Measurements from ENCODE around the gene PLK3.
A peak's percentile ranks its signal among the peaks of the same experiment; 100 is the strongest.
"Not testable (repeated sequence)": the region's sequence is repeated elsewhere in the genome, so short reads cannot be mapped to it uniquely, and the experiment has no call there.

Gene PLK3

DNA sequence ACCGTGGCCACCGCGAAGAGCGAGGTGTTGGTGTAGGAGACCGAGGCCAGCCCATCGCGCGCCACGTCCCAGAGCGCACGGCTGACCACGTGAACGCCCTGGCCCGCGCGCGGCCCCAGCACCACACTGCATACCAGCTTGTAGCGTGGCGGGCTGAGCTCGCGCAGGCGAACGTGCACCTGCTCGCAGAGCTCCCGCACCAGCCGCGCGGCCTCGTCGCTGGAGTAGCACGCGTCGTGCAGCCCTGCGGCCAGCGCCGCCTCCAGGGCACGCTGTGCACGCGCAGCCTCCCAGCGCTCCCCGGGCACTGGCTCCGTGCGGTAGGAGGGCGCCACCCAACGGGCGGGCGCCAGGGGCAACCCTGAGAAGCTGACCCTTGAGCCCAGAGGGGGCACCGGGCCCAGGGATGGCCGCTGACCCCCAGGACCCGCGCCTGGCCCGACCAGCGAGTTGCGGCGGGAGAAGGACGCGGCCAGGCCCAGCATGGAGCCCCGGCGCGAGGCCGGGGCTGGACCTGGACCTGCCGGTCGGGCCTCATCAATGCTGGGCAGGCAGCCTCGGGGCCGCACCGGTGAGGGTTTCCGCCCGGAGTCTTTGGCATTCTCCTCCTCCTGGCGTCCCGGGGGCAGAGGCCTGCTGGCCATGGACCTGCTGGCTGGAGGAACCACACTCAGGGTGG is 6.0 kb downstream of the PLK3 start:
- H3K27me3 ChIP-seq (replicated peaks; ENCODE audit: control insufficient read depth, insufficient read depth, low read length) = no peaks in the 10 kb centered on the region
- no peak overlapping the region for H3K4me3 ChIP-seq (ENCODE audit: low read length)
- no peak for DNase-seq (ENCODE audit: low read depth)
- H3K36me3 ChIP-seq (ENCODE audit: control insufficient read depth, insufficient read depth, low read length, severe bottlenecking) = peaks cover 32% of the 10 kb centered on the region
- no peaks in the 10 kb centered on the region for H3K9me3 ChIP-seq (ENCODE audit: control insufficient read depth, low read length)
- peak overlapping the region; percentile 93 for H3K9ac ChIP-seq (ENCODE audit: low read length)
- peaks cover 67% of the 10 kb centered on the region for H3K4me1 ChIP-seq (ENCODE audit: control insufficient read depth, insufficient read depth, low read length)

DNA sequence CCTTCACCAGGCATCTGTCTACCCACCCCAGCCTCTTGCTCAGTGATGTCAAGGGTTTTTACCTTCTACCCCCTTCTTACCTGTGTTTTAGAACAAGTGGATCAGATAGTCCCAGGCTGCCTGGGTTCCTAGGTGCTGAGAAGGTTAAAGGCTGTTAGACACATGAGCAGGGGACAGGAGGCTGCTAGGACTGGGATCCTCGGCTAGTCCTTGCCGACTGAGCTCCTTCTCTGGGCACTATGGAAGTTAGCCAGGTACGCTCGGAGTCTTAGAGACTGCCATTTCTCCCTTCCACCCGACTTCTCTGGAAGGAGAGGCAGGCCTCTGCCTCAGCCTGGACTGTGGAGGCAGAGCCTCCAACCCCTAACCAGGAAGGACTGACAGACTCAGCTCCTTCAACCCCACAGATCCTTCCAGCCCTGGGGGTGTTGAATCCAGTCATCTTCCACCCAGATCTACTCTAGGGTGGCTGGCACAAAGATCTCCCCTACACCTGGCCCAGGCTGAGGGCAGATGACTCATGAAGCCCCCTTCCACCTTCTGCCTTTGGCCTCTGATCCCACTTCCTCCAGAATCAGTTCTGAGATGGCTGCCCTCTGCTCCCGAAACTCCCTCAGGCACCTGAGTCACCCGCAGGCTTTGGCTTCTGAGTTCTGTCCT is 6.7 kb downstream of the PLK3 start, which contains the start of gene DYNLT4:
Gene DYNLT4, minus strand, starts transcription at position 648 of the 660 bp plus-strand sequence. CDS start 683 bp downstream, outside the sequence.
- Histone ChIP-seq H3K9me3 (ENCODE audit: control insufficient read depth, low read length) (no peaks in the 10 kb centered on the region), H3K4me1 (ENCODE audit: control insufficient read depth, insufficient read depth, low read length) (peaks cover 72% of the 10 kb centered on the region), H3K4me3 (ENCODE audit: low read length) (peak within 1 kb of the TSS; percentile 66), H3K36me3 (ENCODE audit: control insufficient read depth, insufficient read depth, low read length, severe bottlenecking) (peaks cover 32% of the 10 kb centered on the region), H3K27me3 (replicated peaks; ENCODE audit: control insufficient read depth, insufficient read depth, low read length) (no peaks in the 10 kb centered on the region), H3K9ac (ENCODE audit: low read length) (peak within 1 kb of the TSS; percentile 93)
- no peak for DNase-seq (ENCODE audit: low read depth)

DNA sequence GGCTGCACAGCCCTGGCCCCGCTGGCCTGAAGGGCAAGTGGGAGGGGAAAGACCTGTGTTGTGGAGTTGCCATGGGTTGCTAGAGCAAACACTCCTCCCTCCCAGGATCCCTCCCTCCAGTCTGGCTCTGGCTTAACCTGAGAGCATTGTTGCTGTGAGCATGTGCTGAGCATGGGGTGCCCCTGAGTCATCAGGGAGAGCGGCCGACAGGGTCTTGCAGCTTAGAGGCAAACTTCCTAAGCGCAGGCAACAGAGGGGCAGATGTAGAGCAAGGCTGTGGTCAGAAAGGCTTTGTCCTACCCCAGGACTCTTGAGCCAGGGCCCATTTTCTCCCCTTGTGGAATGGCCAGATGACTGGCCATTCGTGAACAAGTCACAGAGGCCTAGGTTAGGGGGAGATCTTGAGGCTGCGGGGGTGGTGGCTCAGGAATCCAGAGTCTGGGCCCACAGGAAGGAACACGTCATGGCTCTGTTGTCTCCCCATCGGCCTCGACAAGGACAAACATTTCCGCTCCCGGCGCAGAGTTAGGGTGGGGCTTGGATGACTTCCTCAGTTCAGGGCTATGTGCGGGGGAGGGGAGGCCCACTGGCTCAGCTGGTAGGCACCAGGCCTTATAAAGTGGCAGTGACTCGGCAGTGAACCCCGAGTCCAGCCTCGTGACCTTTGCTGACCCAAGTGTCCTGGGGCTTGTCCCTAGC is 7.3 kb downstream of the PLK3 start:
- DNase-seq (ENCODE audit: low read depth) = peak; percentile 99
- H3K4me1 ChIP-seq (ENCODE audit: control insufficient read depth, insufficient read depth, low read length) = peaks cover 69% of the 10 kb centered on the region
- H3K36me3 ChIP-seq (ENCODE audit: control insufficient read depth, insufficient read depth, low read length, severe bottlenecking) = peaks cover 32% of the 10 kb centered on the region
- H3K4me3 ChIP-seq (ENCODE audit: low read length) = peak overlapping the region; percentile 66
- H3K9ac ChIP-seq (ENCODE audit: low read length) = peak overlapping the region; percentile 93
- H3K9me3 ChIP-seq (ENCODE audit: control insufficient read depth, low read length) = no peaks in the 10 kb centered on the region
- no peaks in the 10 kb centered on the region for H3K27me3 ChIP-seq (replicated peaks; ENCODE audit: control insufficient read depth, insufficient read depth, low read length)

DNA sequence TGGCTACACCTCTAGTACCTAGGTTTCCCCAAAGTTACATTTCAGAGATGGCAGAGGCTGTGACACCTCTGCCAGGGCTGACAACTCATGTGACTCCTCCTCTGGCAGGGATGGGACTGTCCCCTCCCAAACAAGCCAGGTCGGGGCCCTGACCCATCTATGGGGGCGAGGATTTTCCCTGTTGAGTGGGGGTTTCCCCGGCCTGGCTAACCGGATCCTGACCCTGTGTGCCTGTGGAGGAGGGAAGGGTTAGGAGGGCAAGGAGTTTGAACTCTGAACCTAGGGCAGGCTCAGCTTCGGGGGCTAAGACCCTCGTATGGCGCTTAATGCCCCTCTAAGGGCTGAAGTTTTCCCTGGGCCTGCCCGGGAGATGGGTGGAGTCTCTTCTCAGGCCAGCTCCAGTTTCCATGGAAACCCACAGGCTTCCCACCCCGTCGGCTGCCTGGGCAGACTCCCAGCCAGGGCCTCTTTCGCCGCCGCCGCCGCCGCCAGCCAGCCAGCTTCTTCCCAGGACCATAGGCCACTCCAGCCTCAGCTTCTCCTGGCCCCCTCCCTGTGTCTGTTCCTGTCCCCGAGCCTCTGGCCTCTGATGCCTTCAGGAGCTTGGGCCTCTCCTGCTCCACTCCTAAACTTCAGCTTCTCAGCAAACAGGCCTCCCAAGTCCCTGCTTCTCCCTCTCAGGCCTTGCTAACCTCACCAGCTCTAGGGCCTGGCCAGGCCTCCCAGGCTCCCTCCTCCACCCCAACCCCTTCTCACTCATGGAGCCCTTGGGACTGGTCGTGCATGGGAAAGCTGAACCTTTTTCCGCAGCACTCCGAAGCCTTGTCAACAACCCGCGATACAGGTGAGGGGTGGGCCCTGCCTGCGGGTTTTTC is 8.1 kb downstream of the PLK3 start, which contains the start of gene BTBD19:
Gene BTBD19, plus strand, starts transcription at position 461 of the 875 bp plus-strand sequence. Its CDS starts 298 bp downstream, at position 759.
- peak; percentile 98 for DNase-seq (ENCODE audit: low read depth)
- Histone ChIP-seq H3K9me3 (ENCODE audit: control insufficient read depth, low read length) (no peaks in the 10 kb centered on the region), H3K36me3 (ENCODE audit: control insufficient read depth, insufficient read depth, low read length, severe bottlenecking) (peaks cover 24% of the 10 kb centered on the region), H3K27me3 (replicated peaks; ENCODE audit: control insufficient read depth, insufficient read depth, low read length) (no peaks in the 10 kb centered on the region), H3K4me3 (ENCODE audit: low read length) (peak within 1 kb of the TSS; percentile 80), H3K4me1 (ENCODE audit: control insufficient read depth, insufficient read depth, low read length) (peaks cover 62% of the 10 kb centered on the region), H3K9ac (ENCODE audit: low read length) (peak within 1 kb of the TSS; percentile 93)

DNA sequence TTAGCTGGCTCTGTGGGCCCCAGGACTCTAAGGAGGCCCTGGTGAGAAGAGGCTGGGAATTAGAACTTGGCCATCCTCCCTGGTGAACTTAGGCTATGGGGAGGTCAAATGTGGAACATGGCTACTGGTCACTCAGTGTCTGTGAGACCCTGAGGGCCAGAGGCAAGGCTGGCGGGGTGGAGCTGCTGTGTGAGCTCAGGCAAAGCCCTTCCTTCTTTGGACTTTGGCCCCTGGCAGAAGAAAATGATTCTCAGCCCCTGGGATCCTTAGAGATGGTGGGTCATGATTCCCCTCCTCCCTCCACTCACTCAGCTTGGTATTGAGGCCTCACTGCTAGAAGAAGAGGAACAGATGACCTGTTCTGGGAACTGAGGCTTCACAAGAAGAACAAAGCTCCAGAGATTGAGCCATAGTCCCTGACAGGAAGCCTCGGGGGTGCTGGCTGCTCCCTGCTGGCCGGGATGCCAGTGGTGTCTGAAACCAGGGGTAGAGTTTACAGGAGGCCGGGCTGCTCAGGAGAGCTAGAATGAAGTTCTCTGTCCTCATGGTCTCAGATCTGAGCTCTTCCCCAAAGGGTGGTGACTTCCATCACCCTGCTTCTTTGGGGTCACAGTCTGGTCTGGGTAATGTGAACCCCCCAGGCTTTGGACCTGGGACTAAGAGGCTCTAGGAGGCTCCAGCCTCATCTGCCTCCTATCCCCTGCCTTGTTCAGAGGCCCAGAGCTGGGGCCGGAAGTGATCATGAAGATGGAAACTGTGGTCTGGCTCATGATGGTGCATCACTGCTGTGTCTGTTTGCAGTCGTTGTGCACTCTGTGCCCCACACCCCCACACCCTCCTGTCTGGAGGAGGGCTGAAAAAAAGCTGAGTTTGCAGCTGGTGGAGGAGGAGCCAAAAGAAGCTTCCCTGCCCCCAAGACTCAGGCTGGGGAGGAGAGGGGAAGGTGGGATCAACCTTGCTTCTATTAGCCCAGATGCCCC is 9.1 kb downstream of the PLK3 start:
- H3K4me1 ChIP-seq (ENCODE audit: control insufficient read depth, insufficient read depth, low read length) = peaks cover 62% of the 10 kb centered on the region
- no peaks in the 10 kb centered on the region for H3K9me3 ChIP-seq (ENCODE audit: control insufficient read depth, low read length)
- H3K36me3 ChIP-seq (ENCODE audit: control insufficient read depth, insufficient read depth, low read length, severe bottlenecking) = peaks cover 15% of the 10 kb centered on the region
- DNase-seq (ENCODE audit: low read depth) = peak; percentile 77
- H3K9ac ChIP-seq (ENCODE audit: low read length) = peak overlapping the region; percentile 93
- H3K27me3 ChIP-seq (replicated peaks; ENCODE audit: control insufficient read depth, insufficient read depth, low read length) = no peaks in the 10 kb centered on the region
- H3K4me3 ChIP-seq (ENCODE audit: low read length) = peak overlapping the region; percentile 80

DNA sequence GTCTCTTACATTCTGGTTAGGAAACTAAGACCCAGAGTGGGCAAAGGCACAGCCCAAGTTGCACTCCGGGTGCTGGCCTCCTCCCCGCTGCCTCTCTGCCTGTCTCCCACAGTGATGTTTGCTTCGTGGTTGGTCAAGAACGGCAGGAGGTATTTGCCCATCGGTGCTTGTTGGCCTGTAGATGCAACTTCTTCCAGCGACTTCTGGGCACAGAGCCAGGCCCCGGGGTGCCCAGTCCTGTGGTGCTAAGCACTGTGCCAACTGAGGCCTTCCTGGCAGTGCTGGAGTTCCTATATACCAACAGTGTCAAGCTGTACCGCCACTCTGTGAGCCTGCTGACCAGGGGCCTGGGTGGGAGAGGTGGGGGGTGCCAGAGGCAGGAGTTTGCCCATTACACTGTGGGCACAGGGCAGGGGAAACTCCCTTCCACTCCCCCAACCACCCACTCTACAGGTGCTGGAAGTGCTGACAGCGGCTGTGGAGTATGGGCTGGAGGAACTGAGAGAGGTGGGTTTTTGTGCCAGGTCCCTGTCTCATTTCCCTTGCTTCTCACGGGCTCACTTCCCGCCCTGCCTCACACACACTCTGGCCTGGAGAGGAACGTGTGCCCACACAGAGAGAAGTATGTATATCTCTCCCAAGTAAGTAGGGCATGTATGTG is 10.1 kb downstream of the PLK3 start:
- peak overlapping the region; percentile 80 for H3K4me3 ChIP-seq (ENCODE audit: low read length)
- H3K9me3 ChIP-seq (ENCODE audit: control insufficient read depth, low read length) = no peaks in the 10 kb centered on the region
- DNase-seq (ENCODE audit: low read depth) = peak; percentile 59
- H3K27me3 ChIP-seq (replicated peaks; ENCODE audit: control insufficient read depth, insufficient read depth, low read length) = no peaks in the 10 kb centered on the region
- H3K9ac ChIP-seq (ENCODE audit: low read length) = peak overlapping the region; percentile 93
- peaks cover 8% of the 10 kb centered on the region for H3K36me3 ChIP-seq (ENCODE audit: control insufficient read depth, insufficient read depth, low read length, severe bottlenecking)
- peaks cover 68% of the 10 kb centered on the region for H3K4me1 ChIP-seq (ENCODE audit: control insufficient read depth, insufficient read depth, low read length)

DNA sequence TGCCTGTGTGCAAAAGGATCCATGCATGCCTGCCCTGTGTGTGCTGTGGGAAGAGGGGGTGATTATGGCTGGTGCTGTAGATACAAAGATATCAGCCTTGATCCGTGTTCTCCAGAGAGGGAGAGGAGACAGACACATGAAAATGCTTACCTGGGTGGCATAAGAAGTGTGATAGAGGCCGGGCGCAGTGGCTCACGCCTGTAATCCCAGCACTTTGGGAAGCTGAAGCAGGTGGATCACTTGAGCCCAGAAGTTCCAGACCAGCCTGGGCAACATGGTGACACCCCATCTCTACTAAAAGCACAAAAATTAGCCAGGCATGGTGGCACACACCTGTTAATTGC is 10.6 kb downstream of the PLK3 start:
- Histone ChIP-seq H3K9ac (ENCODE audit: low read length) (peak overlapping the region; percentile 93), H3K4me1 (ENCODE audit: control insufficient read depth, insufficient read depth, low read length) (peaks cover 73% of the 10 kb centered on the region), H3K4me3 (ENCODE audit: low read length) (peak overlapping the region; percentile 80)
- H3K9me3 ChIP-seq (ENCODE audit: control insufficient read depth, low read length); DNase-seq (ENCODE audit: low read depth); H3K27me3 ChIP-seq (replicated peaks; ENCODE audit: control insufficient read depth, insufficient read depth, low read length); H3K36me3 ChIP-seq (ENCODE audit: control insufficient read depth, insufficient read depth, low read length, severe bottlenecking): not testable (repeated sequence)

DNA sequence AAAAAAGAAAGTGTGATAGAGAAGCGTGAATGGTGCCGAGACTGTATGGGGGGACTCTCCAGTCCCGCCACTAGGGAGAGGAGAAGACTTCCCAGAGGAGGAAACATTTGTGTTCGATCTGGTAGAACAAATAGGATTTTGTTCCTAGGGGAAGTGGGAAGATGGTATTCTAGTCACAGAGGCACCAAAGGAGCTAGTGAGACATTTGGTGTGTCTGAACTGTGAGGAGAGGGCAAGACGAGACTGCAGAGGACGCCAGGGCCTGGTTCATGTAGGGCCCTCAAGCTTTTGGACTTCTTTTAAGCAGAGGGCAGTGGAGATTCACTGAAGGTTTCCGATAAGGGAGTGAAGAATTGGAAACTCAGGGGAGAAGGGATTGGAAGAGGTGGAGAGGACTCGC is 11.1 kb downstream of the PLK3 start:
- no peak for DNase-seq (ENCODE audit: low read depth)
- H3K9me3 ChIP-seq (ENCODE audit: control insufficient read depth, low read length) = no peaks in the 10 kb centered on the region
- peak overlapping the region; percentile 2 for H3K4me3 ChIP-seq (ENCODE audit: low read length)
- H3K36me3 ChIP-seq (ENCODE audit: control insufficient read depth, insufficient read depth, low read length, severe bottlenecking) = no peaks in the 10 kb centered on the region
- H3K4me1 ChIP-seq (ENCODE audit: control insufficient read depth, insufficient read depth, low read length) = peaks cover 70% of the 10 kb centered on the region
- H3K27me3 ChIP-seq (replicated peaks; ENCODE audit: control insufficient read depth, insufficient read depth, low read length) = no peaks in the 10 kb centered on the region
- H3K9ac ChIP-seq (ENCODE audit: low read length) = peak overlapping the region; percentile 44

DNA sequence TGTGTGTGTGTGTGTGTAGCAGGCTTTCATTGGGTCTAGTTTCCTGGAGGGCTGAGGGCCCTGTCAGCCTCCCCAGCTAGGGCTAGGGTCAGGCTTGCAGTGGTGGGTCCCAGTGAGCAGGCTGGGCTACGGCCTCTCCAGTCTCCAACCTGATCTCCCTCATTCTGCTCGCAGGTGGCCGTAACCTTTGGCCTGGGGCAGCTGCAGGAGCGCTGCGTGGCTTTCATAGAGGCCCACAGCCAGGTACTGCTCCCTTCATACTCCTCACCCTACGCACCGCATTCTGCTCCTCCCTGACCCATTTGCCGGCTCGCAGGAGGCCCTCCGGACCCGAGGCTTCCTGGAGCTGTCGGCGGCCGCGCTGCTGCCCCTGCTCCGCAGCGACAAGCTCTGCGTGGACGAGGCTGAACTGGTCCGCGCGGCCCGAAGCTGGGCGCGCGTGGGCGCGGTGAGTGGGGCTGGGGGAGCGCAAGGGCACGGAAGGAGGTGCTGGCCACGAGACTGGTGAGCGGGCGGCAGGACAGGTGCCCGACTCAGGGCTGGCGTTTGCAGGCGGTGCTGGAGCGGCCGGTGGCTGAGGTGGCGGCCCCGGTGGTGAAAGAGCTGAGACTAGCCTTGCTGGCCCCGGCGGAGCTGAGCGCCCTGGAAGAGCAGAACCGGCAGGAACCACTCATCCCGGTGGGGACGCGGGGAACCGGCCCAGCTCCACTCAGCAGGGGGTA is 12.8 kb downstream of the PLK3 start:
- Histone ChIP-seq H3K4me3 (ENCODE audit: low read length) (no peak overlapping the region), H3K9ac (ENCODE audit: low read length) (peak overlapping the region; percentile 85), H3K36me3 (ENCODE audit: control insufficient read depth, insufficient read depth, low read length, severe bottlenecking) (no peaks in the 10 kb centered on the region), H3K27me3 (replicated peaks; ENCODE audit: control insufficient read depth, insufficient read depth, low read length) (no peaks in the 10 kb centered on the region), H3K4me1 (ENCODE audit: control insufficient read depth, insufficient read depth, low read length) (peaks cover 52% of the 10 kb centered on the region), H3K9me3 (ENCODE audit: control insufficient read depth, low read length) (no peaks in the 10 kb centered on the region)
- no peak for DNase-seq (ENCODE audit: low read depth)

Data from adipocyte (in vitro differentiated cells).